H1 (cell line): ENCODE results near the gene CBARP. TPM values are rescaled to one million over a fixed set of nuclear protein-coding genes. Genes with fewer than 3 reads are reported as not detected.

Experiments used
- JUN ChIP-seq: IDR thresholded peaks from 2 replicates; pipeline ENCODE4 v1.6.1; 2011; ENCODE audit warnings: low read depth, mild to moderate bottlenecking, improper control_type of control experiment, low read length
- SIN3A ChIP-seq, 2 experiments: IDR thresholded peaks in 1 of 2; conservative IDR thresholded peaks in 1 of 2; 2 replicates each; pipeline ENCODE4 v1.6.1; 2011 to 2012; ENCODE audit warnings: low read length in 2 of 2, improper control_type of control experiment in 1 of 2, low read depth in 1 of 2, mild to moderate bottlenecking in 1 of 2
- polyA plus RNA-seq, 7 experiments: library from polyadenylated mRNA; depleted of rRNA in 3 of 7; stranded (reverse) in 5 of 7; unstranded in 2 of 7; fragments of >200 nt in 5 of 7; fragments of 200-250 nt in 2 of 7; gene quantifications; 1 replicate in 5 of 7; 2 replicates in 1 of 7; 4 replicates in 1 of 7; pipeline versions ENCODE4 v1.2.1 to v1.2.3, GENCODE V29; 2011 to 2013; ENCODE audit warnings: missing spikeins in 2 of 7, mixed read lengths in 2 of 7
- total RNA-seq: library from RNA; stranded (reverse); fragmentation: NEBNext Ultra II Directional; extraction: Animal tissue kit (Norgen Biotek cat#: 25700); gene quantifications from 2 replicates; pipeline ENCODE4 v1.2.1, GENCODE V29; 2021

Gene CBARP
- total and polyA plus RNA-seq, 2 of the 8 experiments (the other 6 are each of a cell fraction or from before 2014, with no cell fraction given) = 4.9 to 14.7 TPM

DNA sequence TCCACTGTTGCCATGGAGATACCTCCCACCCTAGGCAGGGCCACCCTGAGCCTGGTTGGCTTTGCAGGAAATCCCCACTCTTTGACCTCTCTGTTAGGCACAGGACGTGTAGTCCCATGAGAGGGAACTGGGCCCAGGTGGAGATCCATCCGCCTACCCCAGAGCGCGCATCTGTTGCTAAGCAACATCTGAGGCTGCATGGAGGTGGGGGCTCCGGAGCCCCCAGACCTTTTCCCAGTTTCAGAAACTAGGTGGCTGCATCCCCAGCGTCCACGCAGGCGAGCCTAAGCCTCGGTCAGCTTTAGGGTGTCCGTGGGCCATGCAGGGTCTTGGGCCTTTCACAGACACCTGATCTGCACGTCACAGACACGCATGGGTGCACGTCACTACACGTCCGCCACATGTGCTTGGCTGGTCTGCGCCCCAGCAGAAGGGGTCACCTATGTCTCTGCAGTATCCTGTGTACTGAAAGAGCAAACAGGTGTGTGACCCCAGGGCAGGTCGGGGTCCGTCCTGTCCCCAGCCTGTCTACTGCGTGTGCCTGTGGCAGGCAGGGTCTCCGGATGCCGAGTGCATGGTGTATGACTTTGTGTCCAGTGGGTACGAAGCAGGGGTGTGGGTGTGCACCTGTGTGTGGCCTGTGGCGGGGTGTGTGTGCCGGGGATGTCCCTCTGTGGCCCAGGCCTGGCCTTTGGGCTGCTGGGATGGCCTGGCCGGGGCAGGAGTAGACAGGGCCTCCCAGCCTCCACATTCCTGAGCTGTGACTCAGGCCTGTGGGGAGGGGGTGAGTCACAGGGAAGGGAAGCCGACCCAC, 27.2 kb upstream of the CBARP start (continued):
- TF ChIP-seq JUN (peak; percentile 99), SIN3A (conservative IDR thresholded peaks at IDR 0.05 in 1 of 2, IDR thresholded peaks at IDR 0.05 in 1 of 2; ENCODE audit: low read depth in 1 of 2, low read length in 2 of 2) (peak in 1 of 2 experiments; percentile 14; a peak in 1 of 4 replicates)
